ENCODE results near the gene ITFG2.
A peak's percentile ranks its signal among the peaks of the same experiment; 100 is the strongest.

Gene ITFG2

DNA sequence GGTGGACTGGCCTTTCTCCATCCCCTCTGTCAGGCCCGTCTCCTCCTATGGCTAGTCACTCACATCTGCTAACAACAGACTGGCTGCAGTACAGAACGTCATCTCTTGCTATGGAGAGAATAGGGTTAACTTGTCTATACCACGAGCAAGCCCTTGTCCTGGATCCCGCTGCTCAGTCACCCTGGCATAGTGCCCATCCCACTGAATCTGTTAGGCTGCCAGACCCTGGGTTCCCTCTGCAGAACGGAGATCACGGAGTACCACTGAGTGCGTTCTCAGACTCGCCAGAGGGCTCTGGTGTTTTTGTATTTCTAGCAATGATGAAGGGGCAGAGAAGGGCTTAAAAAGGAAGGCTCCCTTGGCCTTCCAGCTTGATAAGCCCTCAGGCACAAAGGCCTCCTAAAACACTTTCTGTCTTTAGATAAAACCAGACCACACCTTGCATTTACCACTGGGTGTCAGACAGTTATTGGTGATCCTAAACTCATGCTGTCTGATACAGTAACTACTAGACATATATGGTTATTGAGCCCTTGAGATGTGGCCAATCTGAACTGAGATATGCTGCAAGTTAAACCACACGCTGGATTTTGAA is 28.7 kb downstream of the ITFG2 start:
- H3K27ac ChIP-seq (ENCODE audit: low read depth, low read length) = no peak overlapping the region

DNA sequence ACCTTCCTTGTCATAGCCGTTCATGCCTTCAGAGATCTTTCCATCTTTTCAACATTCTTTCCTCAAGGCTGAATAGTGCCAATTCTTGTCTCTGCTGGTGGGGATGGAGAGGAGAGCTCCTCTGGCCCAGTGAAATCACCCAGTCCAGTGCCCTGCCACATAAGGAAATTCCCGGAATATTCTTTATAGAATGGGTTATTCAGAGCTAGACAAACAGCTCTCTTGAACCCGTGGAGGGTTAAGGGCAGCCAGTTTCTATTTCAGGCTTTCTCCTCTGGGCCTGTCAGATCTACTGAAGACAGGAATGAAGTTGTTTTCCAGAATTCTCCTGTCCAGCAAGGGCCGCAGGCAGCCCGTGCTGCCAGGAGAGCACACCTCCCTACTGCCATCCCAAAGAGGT is 30.5 kb downstream of the ITFG2 start:
- Histone ChIP-seq H3K27me3 (ENCODE audit: control insufficient read depth, insufficient read depth, low read length) (no peaks in the 10 kb centered on the region), H3K4me1 (ENCODE audit: control insufficient read depth, insufficient read depth, low read length) (no peaks in the 10 kb centered on the region), H3K27ac (ENCODE audit: low read depth, low read length) (peak overlapping the region; percentile 14), H3K4me3 (ENCODE audit: low read length) (no peak overlapping the region), H3K9ac (ENCODE audit: low read length) (no peak overlapping the region), H3K36me3 (ENCODE audit: control insufficient read depth, insufficient read depth, low read length) (no peaks in the 10 kb centered on the region)

More for the DNA sequence above, 28.7 kb downstream of the ITFG2 start:
- Histone ChIP-seq H3K9ac (ENCODE audit: low read length) (no peak overlapping the region), H3K36me3 (ENCODE audit: control insufficient read depth, insufficient read depth, low read length) (no peaks in the 10 kb centered on the region), H3K4me1 (ENCODE audit: control insufficient read depth, insufficient read depth, low read length) (no peaks in the 10 kb centered on the region), H3K27me3 (ENCODE audit: control insufficient read depth, insufficient read depth, low read length) (no peaks in the 10 kb centered on the region), H3K4me3 (ENCODE audit: low read length) (no peak overlapping the region)

DNA sequence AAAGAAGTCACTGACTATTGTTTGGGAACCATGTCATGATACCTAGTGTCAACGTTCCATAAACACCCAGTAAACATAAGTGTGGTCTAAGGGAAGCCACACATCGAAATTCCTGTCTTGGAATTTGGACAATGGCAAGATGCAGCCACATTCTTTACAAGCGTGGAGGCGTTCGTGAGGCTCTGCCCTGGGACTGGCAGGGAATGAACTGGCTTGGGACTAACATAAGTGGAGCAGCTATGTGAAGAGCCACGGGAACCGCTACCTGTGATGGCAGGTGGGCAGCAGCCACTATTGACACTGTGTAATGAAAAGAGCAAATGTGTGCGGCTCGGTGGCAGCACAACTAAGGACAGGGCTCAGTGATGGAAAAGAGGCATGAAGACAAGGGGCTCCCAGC is 32.3 kb downstream of the ITFG2 start:
- Histone ChIP-seq H3K9ac (ENCODE audit: low read length) (no peak overlapping the region), H3K36me3 (ENCODE audit: control insufficient read depth, insufficient read depth, low read length) (no peaks in the 10 kb centered on the region), H3K27ac (ENCODE audit: low read depth, low read length) (no peak overlapping the region), H3K27me3 (ENCODE audit: control insufficient read depth, insufficient read depth, low read length) (no peaks in the 10 kb centered on the region), H3K4me1 (ENCODE audit: control insufficient read depth, insufficient read depth, low read length) (no peaks in the 10 kb centered on the region), H3K4me3 (ENCODE audit: low read length) (no peak overlapping the region)

DNA sequence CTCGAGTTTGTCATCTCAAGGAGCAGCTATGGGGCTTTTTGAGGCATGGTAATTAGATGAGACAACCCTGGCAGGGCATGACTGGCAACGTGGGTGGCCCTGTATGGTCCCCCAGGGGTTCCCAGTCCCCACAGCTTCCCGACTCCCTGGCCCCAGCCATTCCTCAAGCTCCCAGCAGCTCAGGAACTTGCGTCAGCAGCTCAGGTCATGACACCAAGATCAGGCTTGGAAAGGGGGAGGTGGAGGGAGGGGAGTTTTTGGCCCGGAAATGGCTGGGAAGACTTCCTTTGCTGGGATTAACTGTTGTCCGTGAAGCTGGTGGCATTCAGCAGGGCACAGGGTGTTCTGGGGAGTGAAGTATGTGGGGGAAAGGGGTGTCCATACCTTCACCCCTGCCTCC is 32.8 kb downstream of the ITFG2 start:
- H3K27ac ChIP-seq (ENCODE audit: low read depth, low read length) = no peak overlapping the region
- no peaks in the 10 kb centered on the region for H3K27me3 ChIP-seq (ENCODE audit: control insufficient read depth, insufficient read depth, low read length)
- H3K4me3 ChIP-seq (ENCODE audit: low read length) = no peak overlapping the region
- no peaks in the 10 kb centered on the region for H3K4me1 ChIP-seq (ENCODE audit: control insufficient read depth, insufficient read depth, low read length)
- H3K36me3 ChIP-seq (ENCODE audit: control insufficient read depth, insufficient read depth, low read length) = no peaks in the 10 kb centered on the region
- no peak overlapping the region for H3K9ac ChIP-seq (ENCODE audit: low read length)

DNA sequence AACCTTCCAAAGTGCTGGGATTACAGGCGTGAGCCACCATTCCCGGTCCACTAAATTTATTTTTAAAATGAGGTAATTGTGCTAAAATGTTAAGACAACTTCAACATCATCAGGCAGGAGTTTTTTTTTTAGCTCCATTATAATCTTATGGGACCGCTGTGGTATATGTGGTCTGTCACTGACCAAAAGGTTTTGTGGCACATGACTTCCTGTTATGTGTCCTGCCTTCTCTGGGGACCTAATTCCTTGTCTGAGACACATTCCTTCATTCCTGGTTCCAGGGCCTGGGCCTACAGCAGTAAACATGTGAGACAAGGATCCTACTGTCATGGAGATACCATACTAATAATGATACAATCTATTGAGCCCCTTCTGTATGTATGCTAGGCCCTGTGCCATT is 39.5 kb downstream of the ITFG2 start:
- H3K4me3 ChIP-seq (ENCODE audit: low read length) = no peak overlapping the region

DNA sequence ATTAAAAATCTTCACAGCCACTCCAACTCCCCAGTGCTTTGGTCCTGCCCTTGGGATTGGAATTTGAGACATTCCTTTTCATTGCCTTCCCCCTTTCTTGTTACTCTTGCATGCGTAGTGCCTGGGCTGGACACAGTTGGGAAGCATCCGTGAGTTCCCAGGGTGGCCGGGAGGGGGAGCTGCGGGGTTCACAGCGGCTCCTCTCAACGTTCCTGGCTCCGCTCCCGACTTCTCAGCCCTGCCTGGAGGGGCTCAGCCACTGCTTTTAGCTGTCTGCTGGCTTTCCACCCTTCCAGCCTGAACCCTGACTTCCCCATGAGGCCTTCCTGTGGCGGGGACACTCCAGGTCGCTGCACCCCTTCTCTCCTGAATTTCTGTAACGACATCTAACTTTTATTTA is 41.2 kb downstream of the ITFG2 start:
- H3K4me3 ChIP-seq (ENCODE audit: low read length) = no peak overlapping the region
- no peaks in the 10 kb centered on the region for H3K36me3 ChIP-seq (ENCODE audit: control insufficient read depth, insufficient read depth, low read length)
- no peak overlapping the region for H3K9ac ChIP-seq (ENCODE audit: low read length)
- no peaks in the 10 kb centered on the region for H3K4me1 ChIP-seq (ENCODE audit: control insufficient read depth, insufficient read depth, low read length)
- H3K27me3 ChIP-seq (ENCODE audit: control insufficient read depth, insufficient read depth, low read length) = no peaks in the 10 kb centered on the region
- H3K27ac ChIP-seq (ENCODE audit: low read depth, low read length) = no peak overlapping the region

More for the DNA sequence above, 39.5 kb downstream of the ITFG2 start:
- H3K4me1 ChIP-seq (ENCODE audit: control insufficient read depth, insufficient read depth, low read length) = no peaks in the 10 kb centered on the region
- H3K36me3 ChIP-seq (ENCODE audit: control insufficient read depth, insufficient read depth, low read length) = no peaks in the 10 kb centered on the region
- H3K9ac ChIP-seq (ENCODE audit: low read length) = no peak overlapping the region
- H3K27me3 ChIP-seq (ENCODE audit: control insufficient read depth, insufficient read depth, low read length) = no peaks in the 10 kb centered on the region
- no peak overlapping the region for H3K27ac ChIP-seq (ENCODE audit: low read depth, low read length)

DNA sequence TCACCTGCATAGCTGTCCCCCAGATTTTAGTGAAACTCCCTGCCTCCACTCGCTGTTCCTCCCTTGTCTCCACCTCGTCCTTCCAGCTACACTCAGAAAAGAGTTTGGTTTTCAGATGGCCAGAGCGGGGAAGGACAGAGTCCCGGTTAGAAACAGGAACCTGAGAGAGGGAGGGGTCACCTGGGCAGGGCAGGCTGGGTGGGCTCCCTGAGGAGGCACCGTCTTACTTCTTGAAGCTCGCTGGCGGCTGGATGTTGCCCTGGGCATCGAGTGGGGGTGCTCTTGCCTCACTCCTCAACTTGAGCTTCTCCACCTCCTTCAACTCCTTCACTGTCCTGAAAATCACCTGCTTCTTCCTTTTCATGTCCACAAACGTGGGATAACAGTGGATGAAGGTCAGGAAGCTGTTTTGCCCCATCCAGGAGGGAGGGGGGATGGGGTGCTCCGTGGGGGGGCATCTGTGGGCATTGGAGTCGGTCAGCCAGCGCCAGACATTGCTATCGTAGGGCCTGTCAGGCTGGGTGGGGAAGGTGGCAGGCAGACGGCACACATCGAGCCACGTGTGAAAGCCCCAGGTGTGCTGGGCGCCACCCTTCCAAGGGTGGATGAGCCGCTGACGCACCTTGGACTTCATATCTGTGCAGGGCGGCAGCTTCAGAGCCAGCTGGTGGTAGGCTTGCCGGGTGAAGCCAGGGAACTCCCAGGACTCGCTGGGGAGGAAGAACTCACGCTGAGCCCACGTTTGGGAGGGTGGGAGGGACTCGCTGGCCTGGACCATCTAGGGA is 42.4 kb downstream of the ITFG2 start:
- H3K4me1 ChIP-seq (ENCODE audit: control insufficient read depth, insufficient read depth, low read length) = no peaks in the 10 kb centered on the region
- no peaks in the 10 kb centered on the region for H3K27me3 ChIP-seq (ENCODE audit: control insufficient read depth, insufficient read depth, low read length)
- no peak overlapping the region for H3K4me3 ChIP-seq (ENCODE audit: low read length)
- H3K36me3 ChIP-seq (ENCODE audit: control insufficient read depth, insufficient read depth, low read length) = no peaks in the 10 kb centered on the region
- no peak overlapping the region for H3K27ac ChIP-seq (ENCODE audit: low read depth, low read length)
- H3K9ac ChIP-seq (ENCODE audit: low read length) = no peak overlapping the region

DNA sequence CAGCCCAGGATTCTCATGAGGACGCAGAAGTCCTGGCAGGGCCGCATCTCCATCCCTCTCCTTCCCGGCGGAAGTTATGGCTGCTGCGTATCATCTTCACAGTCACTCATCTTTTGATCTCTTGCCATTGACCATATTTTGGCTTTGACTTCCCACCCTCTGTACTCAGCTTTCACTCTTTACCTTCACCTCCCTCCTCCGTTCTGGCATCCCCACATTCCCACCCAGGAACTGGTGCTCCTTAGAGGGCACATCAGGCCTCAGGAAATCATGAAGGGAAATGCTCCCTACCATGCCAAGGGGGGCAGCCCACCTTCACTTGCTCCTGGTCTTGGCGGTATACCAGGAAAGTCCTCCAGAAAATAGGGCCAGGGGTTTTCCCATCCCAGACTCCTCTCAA is 43.1 kb downstream of the ITFG2 start:
- Histone ChIP-seq H3K4me1 (ENCODE audit: control insufficient read depth, insufficient read depth, low read length) (no peaks in the 10 kb centered on the region), H3K27ac (ENCODE audit: low read depth, low read length) (no peak overlapping the region), H3K4me3 (ENCODE audit: low read length) (no peak overlapping the region), H3K36me3 (ENCODE audit: control insufficient read depth, insufficient read depth, low read length) (no peaks in the 10 kb centered on the region), H3K27me3 (ENCODE audit: control insufficient read depth, insufficient read depth, low read length) (no peaks in the 10 kb centered on the region), H3K9ac (ENCODE audit: low read length) (no peak overlapping the region)

DNA sequence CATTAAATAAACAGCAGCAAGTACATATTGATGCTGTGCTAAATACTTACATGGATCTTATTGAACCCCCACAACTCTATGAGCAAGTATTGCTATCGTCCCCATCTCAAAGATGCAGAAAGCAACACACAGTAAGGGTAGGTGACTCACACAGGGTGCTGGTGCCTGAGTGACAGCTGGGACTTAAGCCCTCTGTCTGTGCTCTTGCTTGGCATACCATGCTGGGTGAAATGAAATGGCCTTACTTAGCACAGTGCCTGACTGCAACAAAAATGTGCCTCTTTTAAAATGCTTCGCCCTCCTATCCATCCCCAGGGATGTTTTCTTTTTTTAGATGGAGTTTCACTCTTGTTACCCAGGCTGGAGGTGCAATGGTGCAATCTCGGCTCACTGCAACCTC is 43.6 kb downstream of the ITFG2 start:
- Histone ChIP-seq H3K4me1 (ENCODE audit: control insufficient read depth, insufficient read depth, low read length) (no peaks in the 10 kb centered on the region), H3K27ac (ENCODE audit: low read depth, low read length) (no peak overlapping the region), H3K9ac (ENCODE audit: low read length) (no peak overlapping the region), H3K4me3 (ENCODE audit: low read length) (no peak overlapping the region), H3K36me3 (ENCODE audit: control insufficient read depth, insufficient read depth, low read length) (no peaks in the 10 kb centered on the region), H3K27me3 (ENCODE audit: control insufficient read depth, insufficient read depth, low read length) (no peaks in the 10 kb centered on the region)

DNA sequence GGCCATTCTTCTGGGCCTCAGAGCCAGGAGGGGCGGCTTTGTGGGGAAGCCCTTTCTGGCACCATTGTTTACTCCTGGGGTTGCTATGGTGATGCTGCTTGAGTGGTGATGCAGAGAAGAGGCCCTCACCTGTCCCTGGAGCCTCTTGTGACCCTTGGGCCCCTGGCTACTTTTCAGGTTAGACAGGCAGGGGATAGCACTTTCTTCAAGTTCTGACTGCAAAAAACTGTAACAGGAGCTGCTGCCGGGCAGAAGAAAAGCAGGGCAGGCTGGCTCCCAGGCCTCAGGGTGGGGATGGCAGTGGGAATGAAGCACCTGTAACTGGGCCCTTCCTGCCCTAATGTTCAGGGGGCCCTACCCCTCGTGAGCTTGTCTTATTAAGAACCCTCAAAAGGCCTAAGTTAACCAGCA is 44.6 kb downstream of the ITFG2 start, which contains the start of gene TEX52:
TEX52 (minus strand) TSS at position 19 of the 411 bp plus-strand sequence; CDS start at position 6, 13 bp downstream.
- Histone ChIP-seq H3K36me3 (ENCODE audit: control insufficient read depth, insufficient read depth, low read length) (no peaks in the 10 kb centered on the region), H3K4me3 (ENCODE audit: low read length) (no peak within 1 kb of the TSS), H3K4me1 (ENCODE audit: control insufficient read depth, insufficient read depth, low read length) (no peaks in the 10 kb centered on the region), H3K9ac (ENCODE audit: low read length) (no peak within 1 kb of the TSS), H3K27ac (ENCODE audit: low read depth, low read length) (no peak within 1 kb of the TSS), H3K27me3 (ENCODE audit: control insufficient read depth, insufficient read depth, low read length) (no peaks in the 10 kb centered on the region)

DNA sequence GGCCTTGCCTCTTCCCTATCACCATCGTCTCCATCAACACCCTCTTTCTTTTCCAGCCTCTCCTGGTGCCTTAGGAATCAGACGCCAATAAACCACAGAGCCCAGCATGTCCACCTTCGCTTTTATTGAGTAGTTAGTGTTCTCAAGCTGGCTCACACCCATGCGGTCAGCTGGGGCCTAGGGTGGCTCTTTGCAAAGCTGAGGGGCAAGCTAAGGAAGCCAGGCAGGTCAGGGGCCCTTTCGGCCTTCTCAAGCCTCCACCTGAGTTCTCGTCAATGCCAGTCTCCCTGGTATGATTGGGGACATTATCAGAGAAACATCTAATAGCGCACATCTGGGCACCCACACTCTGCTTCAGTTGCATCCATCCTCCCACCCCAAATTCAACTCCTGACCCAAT is 45.1 kb downstream of the ITFG2 start:
- no peak overlapping the region for H3K4me3 ChIP-seq (ENCODE audit: low read length)
- no peaks in the 10 kb centered on the region for H3K27me3 ChIP-seq (ENCODE audit: control insufficient read depth, insufficient read depth, low read length)
- H3K4me1 ChIP-seq (ENCODE audit: control insufficient read depth, insufficient read depth, low read length) = no peaks in the 10 kb centered on the region
- no peak overlapping the region for H3K27ac ChIP-seq (ENCODE audit: low read depth, low read length)
- H3K36me3 ChIP-seq (ENCODE audit: control insufficient read depth, insufficient read depth, low read length) = no peaks in the 10 kb centered on the region
- H3K9ac ChIP-seq (ENCODE audit: low read length) = no peak overlapping the region

DNA sequence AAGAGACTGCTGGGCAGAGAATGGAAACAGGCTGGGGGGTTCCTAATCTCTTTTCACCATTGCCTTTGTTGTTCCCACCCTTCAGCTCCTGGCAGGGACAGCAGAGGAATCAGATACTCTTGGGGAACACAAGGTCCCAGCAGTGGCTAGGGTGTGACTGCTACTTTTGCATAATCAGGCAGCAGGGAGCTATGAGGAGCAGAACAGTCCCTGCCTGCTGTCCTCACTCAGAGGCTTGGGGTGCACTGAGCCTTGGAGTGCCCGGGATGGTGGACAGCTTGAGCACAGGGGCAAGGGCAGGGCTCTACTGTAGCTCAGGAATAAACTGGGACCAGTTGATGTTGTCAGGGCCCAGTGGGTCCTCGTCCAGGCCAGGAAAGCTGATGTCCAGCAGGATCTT is 45.9 kb downstream of the ITFG2 start:
- no peak overlapping the region for H3K27ac ChIP-seq (ENCODE audit: low read depth, low read length)
- H3K36me3 ChIP-seq (ENCODE audit: control insufficient read depth, insufficient read depth, low read length) = no peaks in the 10 kb centered on the region
- no peak overlapping the region for H3K9ac ChIP-seq (ENCODE audit: low read length)
- no peak overlapping the region for H3K4me3 ChIP-seq (ENCODE audit: low read length)
- no peaks in the 10 kb centered on the region for H3K4me1 ChIP-seq (ENCODE audit: control insufficient read depth, insufficient read depth, low read length)
- H3K27me3 ChIP-seq (ENCODE audit: control insufficient read depth, insufficient read depth, low read length) = no peaks in the 10 kb centered on the region

DNA sequence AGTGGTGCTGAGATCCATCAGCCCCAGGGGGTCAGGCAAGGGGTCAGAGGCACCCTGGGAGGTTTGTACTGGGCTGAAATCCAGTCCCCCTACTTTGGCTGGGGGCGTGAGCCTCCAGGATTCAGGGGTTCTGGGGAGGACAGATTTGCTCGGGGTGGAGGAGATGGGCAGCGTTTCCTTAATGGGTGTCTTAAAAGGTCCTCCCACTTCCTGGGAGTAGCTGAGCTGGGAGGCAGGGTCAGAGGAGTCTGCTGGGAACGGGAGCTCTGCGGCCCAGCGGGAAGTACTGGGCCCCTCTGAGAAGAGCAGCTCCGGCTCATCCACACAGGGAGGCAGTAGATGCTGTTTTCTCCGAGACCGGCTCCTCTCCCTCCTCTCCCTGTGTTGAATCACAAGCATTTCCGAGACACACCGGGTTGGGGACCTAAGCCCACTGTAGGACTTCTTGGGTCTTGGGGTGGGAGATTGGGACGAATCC is 46.5 kb downstream of the ITFG2 start:
- Histone ChIP-seq H3K9ac (ENCODE audit: low read length) (no peak overlapping the region), H3K4me1 (ENCODE audit: control insufficient read depth, insufficient read depth, low read length) (no peaks in the 10 kb centered on the region), H3K27ac (ENCODE audit: low read depth, low read length) (no peak overlapping the region), H3K4me3 (ENCODE audit: low read length) (no peak overlapping the region), H3K36me3 (ENCODE audit: control insufficient read depth, insufficient read depth, low read length) (no peaks in the 10 kb centered on the region), H3K27me3 (ENCODE audit: control insufficient read depth, insufficient read depth, low read length) (no peaks in the 10 kb centered on the region)
